PFSK-1 (cell line): ENCODE results near the gene CXXC5.

Experiments used
- POLR2AphosphoS5 ChIP-seq: IDR thresholded peaks from 2 replicates; pipeline ENCODE4 v1.6.1; 2012; ENCODE audit warnings: low read depth, mild to moderate bottlenecking, control low read depth, low read length, moderate library complexity
- SIN3A ChIP-seq: IDR thresholded peaks from 2 replicates; pipeline ENCODE4 v1.6.1; 2012; ENCODE audit warnings: mild to moderate bottlenecking, low read length, moderate library complexity, borderline replicate concordance; ENCODE audit not compliant: insufficient read depth
- TAF1 ChIP-seq: IDR thresholded peaks from 2 replicates; pipeline ENCODE4 v1.6.1; 2012; ENCODE audit warnings: low read length, control low read depth, borderline replicate concordance; ENCODE audit not compliant: insufficient read depth
- TF ChIP-seq, protein P1 (sequence below), 2 experiments: IDR thresholded peaks; 2 replicates each; pipeline versions ENCODE4 v1.6.1 to v1.8.0; 2011 to 2012; ENCODE audit warnings: low read depth in 2 of 2, low read length in 2 of 2, control low read depth in 1 of 2, inconsistent platforms in 1 of 2, mild to moderate bottlenecking in 1 of 2, moderate library complexity in 1 of 2; ENCODE audit not compliant: insufficient read depth in 1 of 2

DNA sequence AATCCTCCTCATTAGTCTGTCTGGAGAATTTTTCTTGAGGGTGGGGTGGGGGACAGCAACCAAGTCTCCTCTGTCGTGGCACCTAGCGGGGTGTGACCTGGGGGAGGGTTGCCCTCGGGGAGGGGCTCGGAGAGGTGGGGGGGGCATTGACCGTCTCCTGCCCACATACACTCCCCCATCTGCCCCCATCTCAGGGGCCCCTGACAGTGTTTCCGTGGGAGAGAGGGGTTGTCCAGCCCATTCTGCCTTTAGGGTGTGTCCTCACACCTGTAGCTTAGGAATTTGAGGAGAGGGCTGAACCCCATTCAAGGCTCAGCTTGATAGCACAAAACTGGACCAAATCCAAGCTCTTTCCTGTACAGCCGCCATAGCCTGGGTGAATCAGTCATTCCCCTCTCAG lies 5.9 kb upstream of the CXXC5 start:
- TF ChIP-seq POLR2AphosphoS5 (no peak), SIN3A (no peak), TAF1 (no peak)
- TF ChIP-seq, protein P1, sequence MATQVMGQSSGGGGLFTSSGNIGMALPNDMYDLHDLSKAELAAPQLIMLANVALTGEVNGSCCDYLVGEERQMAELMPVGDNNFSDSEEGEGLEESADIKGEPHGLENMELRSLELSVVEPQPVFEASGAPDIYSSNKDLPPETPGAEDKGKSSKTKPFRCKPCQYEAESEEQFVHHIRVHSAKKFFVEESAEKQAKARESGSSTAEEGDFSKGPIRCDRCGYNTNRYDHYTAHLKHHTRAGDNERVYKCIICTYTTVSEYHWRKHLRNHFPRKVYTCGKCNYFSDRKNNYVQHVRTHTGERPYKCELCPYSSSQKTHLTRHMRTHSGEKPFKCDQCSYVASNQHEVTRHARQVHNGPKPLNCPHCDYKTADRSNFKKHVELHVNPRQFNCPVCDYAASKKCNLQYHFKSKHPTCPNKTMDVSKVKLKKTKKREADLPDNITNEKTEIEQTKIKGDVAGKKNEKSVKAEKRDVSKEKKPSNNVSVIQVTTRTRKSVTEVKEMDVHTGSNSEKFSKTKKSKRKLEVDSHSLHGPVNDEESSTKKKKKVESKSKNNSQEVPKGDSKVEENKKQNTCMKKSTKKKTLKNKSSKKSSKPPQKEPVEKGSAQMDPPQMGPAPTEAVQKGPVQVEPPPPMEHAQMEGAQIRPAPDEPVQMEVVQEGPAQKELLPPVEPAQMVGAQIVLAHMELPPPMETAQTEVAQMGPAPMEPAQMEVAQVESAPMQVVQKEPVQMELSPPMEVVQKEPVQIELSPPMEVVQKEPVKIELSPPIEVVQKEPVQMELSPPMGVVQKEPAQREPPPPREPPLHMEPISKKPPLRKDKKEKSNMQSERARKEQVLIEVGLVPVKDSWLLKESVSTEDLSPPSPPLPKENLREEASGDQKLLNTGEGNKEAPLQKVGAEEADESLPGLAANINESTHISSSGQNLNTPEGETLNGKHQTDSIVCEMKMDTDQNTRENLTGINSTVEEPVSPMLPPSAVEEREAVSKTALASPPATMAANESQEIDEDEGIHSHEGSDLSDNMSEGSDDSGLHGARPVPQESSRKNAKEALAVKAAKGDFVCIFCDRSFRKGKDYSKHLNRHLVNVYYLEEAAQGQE (IDR thresholded peaks at IDR 0.05; ENCODE audit: insufficient read depth in 1 of 2, low read depth in 2 of 2, low read length in 2 of 2), result no peak
